A549 (cell line): ENCODE data around the gene HOXC6.

Experiments
- CEBPB ChIP-seq, 2 experiments: fragments of >200 bp in 1 of 2; sonication (Bioruptor Twin) in 1 of 2; formaldehyde crosslinking in 1 of 2; IDR thresholded peaks; 2 replicates each; pipeline ENCODE4 v1.6.1; 2012 to 2016
- CTCF ChIP-seq: fragments of >200 bp; sonication (Bioruptor Twin); formaldehyde crosslinking; IDR thresholded peaks from 3 replicates; pipeline ENCODE4 v1.5.1; 2016
- ELK1 ChIP-seq: fragments of 150-350 bp; IDR thresholded peaks from 2 replicates; pipeline ENCODE4 v1.6.1; 2014; ENCODE audit warnings: low read depth, mild to moderate bottlenecking, low read length
- HMGXB4 ChIP-seq: fragments of 250-450 bp; sonication (Bioruptor Pico); IDR thresholded peaks from 2 replicates; pipeline ENCODE4 v1.5.0; 2021; ENCODE audit warnings: mild to moderate bottlenecking, moderate library complexity, borderline replicate concordance
- KDM5A ChIP-seq: fragments of 200-600 bp; sonication (generic); IDR thresholded peaks from 2 replicates; pipeline ENCODE4 v1.6.1; 2016; ENCODE audit warnings: antibody characterized with exemption, mild to moderate bottlenecking
- MAFK ChIP-seq: fragments of 450-650 bp; IDR thresholded peaks from 2 replicates; pipeline ENCODE4 v1.6.1; 2014; ENCODE audit not compliant: partially characterized antibody
- POLR2A ChIP-seq: IDR thresholded peaks from 2 replicates; pipeline ENCODE4 v1.6.1; 2012; ENCODE audit warnings: mild to moderate bottlenecking, low read length
- REST ChIP-seq: fragments of 200-600 bp; sonication (generic); IDR thresholded peaks from 2 replicates; pipeline ENCODE4 v1.6.1; 2016; ENCODE audit warnings: antibody characterized with exemption, mild to moderate bottlenecking, moderate library complexity
- RFX5 ChIP-seq: fragments of 450-650 bp; IDR thresholded peaks from 2 replicates; pipeline ENCODE4 v1.7.1; 2014; ENCODE audit warnings: antibody characterized with exemption, mild to moderate bottlenecking, moderate library complexity

- TF ChIP-seq CTCF, result no peak
- TF ChIP-seq RFX5, result no peak
- TF ChIP-seq POLR2A, result no peak
- no peak for TF ChIP-seq HMGXB4 (CRISPR knock-in tag)
- no peak for TF ChIP-seq CEBPB (IDR thresholded peaks at IDR 0.05)
- TF ChIP-seq REST, result no peak
- TF ChIP-seq ELK1, result no peak
- no peak for TF ChIP-seq MAFK
- TF ChIP-seq KDM5A, result no peak
These were observed 17.9 kb upstream of the HOXC6 start for GRCh38 chr12:54010053-54010971.
